HG03378 (cell line): ENCODE data around the gene ARFRP1.
"Not testable (repeated sequence)": the region's sequence is repeated elsewhere in the genome, so short reads cannot be mapped to it uniquely, and the experiment has no call there.

Source experiments
- ATAC-seq: cut with Tn5 transposase; IDR thresholded peaks from one replicate; pipeline ENCODE4 v1.9.1; 2021; ENCODE audit warnings: mild to moderate bottlenecking, moderate library complexity; ENCODE audit not compliant: unreplicated experiment

Gene ARFRP1

GRCh38 chr20:63680427-63680826 is 27.3 kb downstream of the ARFRP1 start:
- no peak for ATAC-seq

- no peak for ATAC-seq
Measured at GRCh38 chr20:63679799-63680305, 27.9 kb downstream of the ARFRP1 start.

DNA sequence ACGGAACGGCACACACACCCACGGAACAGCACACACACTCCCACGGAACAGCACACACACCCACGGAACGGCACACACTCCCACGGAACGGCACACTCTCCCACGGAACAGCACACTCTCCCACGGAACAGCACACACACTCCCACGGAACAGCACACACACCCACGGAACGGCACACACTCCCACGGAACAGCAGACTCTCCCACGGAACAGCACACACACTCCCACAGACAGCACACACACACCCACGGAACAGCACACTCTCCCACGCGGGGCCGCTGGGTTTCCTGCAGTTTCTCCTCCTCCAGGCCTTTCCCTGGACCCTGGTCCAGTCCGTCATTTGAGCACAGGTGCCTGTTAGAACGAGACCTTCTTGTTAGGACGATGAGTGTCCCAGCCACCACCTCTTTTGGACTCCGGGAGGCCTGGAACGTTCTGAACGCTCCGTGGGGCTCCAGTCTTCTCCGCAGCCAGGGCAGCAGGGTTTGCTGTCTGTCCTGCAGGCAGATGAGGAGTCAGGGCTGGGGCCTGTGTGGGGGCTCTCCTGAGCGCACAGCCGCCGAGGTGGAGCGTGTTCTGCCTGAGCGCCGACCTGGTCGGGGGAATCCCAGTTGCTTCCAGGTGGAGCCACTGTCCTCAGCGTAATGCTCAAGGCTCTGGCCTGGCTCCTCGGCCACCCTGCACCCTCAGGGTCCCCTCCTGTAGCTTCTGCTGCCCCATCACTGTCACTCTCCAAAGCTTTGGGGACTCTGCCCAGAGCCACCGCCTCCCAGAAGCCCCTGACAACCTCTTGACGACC is 28.9 kb downstream of the ARFRP1 start:
- no peak for ATAC-seq

DNA sequence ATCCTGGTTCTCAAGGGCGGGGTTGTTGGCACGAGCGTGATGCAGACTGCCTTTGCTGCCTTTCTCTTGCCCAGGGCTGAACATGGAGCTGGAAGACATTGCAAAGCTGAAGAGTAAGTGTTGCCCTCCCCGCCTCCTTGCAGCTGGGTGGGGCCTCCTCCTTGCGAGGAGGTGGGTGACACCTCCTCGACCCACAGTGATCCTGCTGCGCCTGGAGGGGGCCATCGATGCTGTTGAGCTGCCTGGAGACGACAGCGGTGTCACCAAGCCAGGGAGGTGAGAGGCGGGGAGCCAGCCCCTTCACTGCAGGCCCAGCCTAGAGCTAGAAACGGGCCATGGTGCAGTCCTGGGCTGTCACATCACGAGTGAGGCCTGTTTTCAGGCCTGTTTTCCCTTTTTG is 29.7 kb downstream of the ARFRP1 start:
- no peak for ATAC-seq

GRCh38 chr20:63675681-63676368 is 32.0 kb downstream of the ARFRP1 start:
- ATAC-seq, result no peak

DNA sequence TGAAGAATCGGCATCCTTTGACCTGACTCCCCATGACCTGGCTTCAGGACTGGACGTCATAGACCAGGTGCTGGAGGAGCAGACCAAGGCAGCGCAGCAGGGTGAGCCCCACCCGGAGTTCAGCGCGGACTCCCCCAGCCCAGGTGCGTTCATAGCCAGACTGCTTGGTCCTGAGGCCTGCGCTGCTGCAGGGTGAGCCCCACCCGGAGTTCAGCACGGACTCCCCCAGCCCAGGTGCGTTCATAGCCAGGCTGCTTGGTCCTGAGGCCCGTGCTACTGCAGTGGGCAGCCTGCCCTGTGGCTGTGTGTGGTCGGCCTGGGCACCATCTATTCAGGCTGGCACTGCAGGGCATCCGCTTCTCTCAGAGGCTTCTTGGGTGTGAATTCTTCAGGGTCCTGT is 33.8 kb downstream of the ARFRP1 start:
- no peak for ATAC-seq

DNA sequence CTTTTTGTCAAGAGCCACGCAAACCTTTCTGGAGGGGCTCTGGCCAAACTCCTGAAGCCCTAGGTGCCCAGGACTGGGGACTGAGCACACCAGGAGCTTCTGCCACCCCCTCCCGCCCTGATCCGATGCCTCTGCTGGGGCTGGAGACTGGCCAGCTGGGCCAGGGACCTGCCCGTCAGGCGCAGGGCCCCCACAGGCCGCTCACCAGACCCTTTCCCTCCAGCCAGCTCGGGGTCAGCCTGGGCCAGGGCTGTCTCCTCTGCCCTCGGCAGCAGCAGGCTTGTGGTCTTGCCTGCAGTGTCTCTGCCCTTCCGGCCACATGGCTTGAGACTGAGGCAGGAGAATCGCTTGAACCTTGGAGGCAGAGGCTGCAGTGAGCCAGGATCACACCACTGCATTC is 35.1 kb downstream of the ARFRP1 start:
- ATAC-seq, result no peak

DNA sequence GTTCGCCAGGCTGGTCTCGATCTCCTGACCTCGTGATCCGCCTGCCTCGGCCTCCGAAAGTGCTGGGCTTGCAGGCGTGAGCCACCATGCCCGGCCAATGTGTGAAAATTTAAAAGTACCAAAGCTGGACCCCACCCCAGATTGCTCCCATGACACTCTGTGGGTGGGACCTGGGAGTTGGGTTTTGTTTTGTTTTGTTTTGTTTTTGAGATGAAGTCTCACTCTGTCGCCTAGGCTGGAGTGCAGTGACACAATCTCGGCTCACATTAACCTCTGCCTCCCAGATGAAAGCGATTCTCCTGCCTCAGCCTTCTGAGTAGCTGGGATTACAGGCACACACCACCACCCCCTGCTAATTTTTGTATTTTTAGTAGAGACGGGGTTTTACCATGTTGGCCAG is 36.1 kb downstream of the ARFRP1 start:
- not testable (repeated sequence) for ATAC-seq

GRCh38 chr20:63668351-63668750 is 39.4 kb downstream of the ARFRP1 start:
- no peak for ATAC-seq

GRCh38 chr20:63667858-63668257 is 39.9 kb downstream of the ARFRP1 start:
- ATAC-seq, result no peak

DNA sequence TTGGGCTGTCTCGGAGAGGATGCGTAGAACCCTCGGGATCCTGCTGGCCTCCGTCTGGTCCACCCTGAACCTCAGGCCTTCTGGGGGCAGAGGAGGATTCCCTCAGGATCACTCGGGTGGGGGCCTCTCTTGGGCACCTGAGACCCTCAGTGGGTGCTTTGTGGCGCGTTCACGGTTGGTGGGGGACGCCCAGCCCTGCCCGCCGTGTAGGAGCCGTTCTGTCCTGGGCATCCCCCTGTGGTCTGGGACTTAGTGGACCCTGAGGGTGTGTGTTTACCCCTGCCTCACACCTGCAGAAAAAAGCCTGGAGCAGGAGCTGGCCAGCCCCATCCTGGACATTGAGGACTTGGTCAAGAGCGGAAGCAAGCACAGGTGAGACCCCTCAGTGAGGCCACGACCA is 42.1 kb downstream of the ARFRP1 start:
- no peak for ATAC-seq

- no peak for ATAC-seq
Measured at GRCh38 chr20:63664861-63665594, 42.7 kb downstream of the ARFRP1 start.

GRCh38 chr20:63664143-63664851 is 43.5 kb downstream of the ARFRP1 start:
- no peak for ATAC-seq

- no peak for ATAC-seq
Measured at GRCh38 chr20:63663332-63664066, 44.3 kb downstream of the ARFRP1 start.

- ATAC-seq, result no peak
Measured at GRCh38 chr20:63662813-63663189, 45.0 kb downstream of the ARFRP1 start.

GRCh38 chr20:63661959-63662812 is 45.6 kb downstream of the ARFRP1 start:
- ATAC-seq, result no peak

- no peak for ATAC-seq
Measured at GRCh38 chr20:63661108-63661507, 46.7 kb downstream of the ARFRP1 start.

GRCh38 chr20:63660622-63661021 is 47.2 kb downstream of the ARFRP1 start:
- no peak for ATAC-seq

GRCh38 chr20:63660174-63660573 is 47.6 kb downstream of the ARFRP1 start:
- ATAC-seq, result not testable (repeated sequence)
